Measurements from ENCODE around the gene LYPD3.
"Not testable (repeated sequence)": the region's sequence is repeated elsewhere in the genome, so short reads cannot be mapped to it uniquely, and the experiment has no call there.

The LYPD3 gene

DNA sequence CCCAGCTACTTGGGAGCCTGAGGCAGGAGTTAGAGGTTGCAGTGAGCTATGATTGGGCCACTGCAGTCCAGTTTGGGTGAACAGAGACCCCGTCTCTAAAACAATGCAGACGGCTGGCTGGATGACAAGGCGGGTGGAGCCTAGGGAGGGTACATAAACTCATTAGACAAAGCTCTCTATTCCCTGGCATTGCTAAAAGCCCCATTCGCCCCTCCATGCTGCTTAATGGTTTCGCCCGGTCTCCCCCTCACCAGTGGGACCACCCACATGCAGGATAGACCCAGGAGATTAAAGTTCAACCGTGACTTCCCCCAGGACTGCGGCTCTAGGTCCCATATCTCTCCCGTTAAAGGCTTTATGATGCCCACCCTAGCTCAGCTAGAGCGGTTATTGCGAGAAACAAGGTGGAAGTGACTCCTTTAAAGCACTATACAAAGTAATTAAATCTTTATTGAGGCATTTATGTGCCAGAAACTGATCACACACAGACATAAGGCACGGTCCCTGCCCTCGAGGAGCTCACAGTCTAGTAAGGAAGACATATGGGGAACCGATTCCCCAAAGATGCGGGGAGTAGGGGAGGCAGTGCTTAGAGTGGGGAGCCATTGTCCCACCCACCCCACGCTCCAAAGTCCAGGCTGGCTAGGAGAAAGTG lies 4.9 kb downstream of the LYPD3 start:
- DNase-seq, result no peak

DNA sequence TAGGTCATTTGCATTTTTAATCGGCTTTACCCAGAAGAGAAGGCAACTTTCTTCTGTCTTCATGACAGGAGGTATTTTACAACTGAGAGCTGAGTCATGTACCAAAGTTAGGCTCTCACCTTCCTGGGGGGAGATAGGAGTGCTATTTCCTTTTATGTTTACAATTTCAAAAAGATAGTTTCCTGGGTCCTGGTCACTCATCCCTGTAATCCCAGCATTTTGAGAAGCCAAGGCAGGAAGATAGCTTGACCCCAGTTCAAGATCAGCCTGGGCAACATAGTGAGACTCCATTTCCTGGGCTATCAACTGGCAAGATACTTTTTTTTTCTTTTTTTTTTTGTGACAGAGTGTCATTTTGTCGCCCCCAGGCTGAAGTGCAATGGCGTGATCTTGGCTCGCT lies 7.6 kb downstream of the LYPD3 start:
- no peak for DNase-seq

DNA sequence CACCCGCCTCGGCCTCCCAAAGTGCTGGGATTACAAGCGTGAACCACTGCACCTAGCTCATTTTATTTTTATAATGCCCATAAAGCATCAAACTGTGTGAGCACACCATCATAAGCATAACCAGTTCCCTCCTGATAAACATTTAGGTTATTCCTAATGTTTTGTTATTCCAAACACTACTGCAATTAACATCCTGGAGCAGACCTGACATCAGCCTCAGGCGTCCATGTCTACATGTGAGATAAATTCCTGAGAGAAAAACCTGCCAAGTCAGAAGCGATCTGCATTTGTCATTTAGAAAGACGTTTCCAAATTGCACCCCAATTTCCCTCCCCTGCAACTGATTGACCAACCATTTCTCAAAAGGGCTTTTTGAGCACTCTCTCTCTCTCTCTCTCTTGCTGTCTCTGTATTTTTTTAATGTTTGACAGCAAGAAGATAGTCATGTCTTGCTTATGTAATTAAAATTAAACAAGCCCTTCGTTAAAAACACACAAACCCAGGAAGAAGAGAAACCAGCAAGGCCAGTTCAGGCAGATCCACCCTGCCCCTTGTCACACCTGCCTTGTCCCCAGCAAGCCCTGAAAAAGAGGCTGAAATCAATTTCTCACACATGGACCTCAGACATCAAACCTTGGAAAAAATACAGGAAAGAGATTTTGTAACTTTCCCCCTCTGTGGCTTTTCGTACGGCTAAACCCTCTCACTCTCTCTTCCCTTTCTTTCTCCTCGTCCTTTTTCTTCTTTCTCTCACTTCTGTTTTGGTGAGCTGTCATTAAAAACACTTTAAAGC lies 9.9 kb downstream of the LYPD3 start:
- no peak for DNase-seq

DNA sequence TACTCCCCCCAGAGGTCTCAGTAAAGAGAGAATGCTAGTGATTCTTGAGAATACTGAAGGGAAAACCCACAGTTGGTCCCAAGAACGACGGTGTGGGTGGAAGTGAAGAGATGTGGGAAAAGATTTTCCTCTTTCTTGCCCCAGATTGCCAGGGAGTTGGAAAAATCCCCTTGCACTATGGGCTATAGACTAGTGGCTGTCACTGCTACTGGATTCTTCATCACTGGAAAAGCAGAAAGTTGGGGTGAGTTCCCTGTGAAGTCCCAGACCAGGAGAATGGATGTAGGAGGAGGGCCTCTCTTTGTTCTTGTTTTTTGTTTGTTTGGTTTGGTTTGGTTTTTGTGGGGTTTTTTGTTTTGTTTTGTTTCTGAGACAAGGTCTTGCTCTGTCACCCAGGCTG lies 11.4 kb downstream of the LYPD3 start:
- DNase-seq, result no peak

DNA sequence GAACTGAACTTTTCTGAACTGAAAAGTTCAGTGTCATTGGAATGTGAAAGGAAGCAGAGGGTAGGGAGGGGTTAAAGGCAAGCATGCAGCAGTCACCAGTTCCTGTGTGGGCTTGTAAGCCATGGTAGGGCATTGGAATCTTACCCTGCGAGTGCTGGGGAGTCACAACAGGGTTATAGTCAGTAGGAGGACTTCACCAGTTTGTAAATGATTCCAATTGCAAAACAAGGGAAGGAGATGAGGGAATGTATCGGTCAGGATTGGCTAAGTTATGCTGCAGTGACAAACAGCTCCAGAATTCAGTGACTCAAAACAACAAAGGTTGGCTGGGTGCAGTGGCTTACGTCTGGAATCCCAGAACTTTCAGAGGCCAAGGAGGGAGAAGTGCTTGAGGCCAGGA lies 12.8 kb downstream of the LYPD3 start:
- no peak for DNase-seq

DNA sequence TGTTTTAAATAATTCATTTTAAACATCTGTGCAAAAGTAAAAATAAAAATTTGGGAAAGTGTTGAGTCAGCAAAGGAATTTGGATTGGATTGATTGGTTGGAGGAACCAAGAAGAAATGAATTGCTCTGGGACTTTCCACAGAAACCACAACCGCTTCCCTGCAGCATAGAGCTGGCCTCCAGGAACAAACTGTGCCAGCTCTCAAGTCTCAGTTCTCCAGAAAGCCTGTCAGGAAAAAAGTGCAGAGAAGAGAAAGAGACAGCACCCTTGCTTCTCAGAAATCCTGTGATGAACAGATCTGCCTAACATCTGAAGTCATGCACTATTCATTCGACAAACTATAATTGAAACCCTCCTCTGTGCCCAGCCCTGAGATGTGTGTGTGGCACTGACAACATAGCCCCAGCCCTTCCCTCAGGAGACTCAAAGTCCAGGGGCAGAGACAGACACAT lies 14.8 kb downstream of the LYPD3 start:
- no peak for DNase-seq

DNA sequence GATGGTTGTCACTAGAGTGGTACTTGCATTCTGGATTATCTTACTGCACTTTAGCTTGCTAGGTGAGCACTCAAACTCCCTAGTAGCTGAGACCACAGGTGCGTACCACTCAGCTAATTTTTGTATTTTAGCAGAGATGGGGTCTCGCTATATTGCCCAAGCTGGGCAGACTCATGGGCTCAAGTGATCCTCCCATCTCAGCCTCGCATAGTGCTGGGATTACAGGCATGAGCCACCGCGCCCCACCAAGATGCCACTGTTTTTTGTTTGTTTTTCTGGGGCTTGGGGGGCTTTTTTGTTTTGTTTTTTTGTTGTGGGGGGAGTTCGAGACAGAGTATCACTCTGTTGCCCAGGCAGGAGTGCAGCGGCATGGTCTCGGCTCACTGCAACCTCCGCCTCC lies 17.8 kb downstream of the LYPD3 start:
- no peak for DNase-seq

DNA sequence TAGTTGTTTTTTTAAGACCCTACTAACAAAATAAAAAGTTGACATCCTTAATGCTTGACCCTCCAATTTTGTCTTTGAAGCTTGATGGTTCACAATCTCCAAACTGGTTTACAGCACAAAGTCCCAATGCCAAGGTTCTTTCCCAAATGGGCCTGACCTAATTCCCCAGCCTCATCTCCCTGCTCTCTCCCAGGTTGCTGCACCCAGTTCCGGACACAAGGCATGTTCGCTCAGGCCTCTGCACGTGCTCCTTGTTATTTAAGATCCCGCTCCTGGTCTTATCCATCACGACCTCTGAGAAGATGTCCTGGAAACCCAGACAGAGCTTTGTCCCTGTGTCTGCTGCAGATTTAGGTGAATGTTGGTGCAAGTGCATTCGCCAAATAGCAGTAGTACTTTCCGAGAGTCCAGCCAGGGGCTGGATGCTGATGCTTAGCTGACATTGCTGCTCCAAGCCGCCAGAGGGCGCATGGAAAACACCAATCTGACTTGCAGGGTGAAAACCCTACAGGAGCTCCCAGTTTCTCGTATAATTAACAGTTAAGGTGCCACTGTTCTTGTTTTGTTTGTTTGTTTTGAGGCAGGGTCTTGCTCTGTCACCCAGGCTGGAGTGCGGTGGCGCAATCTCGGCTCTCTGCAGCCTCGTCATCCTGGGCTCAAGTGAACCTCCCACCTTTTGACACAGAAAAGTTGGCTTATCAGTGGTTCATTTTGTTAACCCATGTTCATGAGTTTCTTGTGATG lies 18.5 kb downstream of the LYPD3 start:
- DNase-seq, result peak; percentile 42

DNA sequence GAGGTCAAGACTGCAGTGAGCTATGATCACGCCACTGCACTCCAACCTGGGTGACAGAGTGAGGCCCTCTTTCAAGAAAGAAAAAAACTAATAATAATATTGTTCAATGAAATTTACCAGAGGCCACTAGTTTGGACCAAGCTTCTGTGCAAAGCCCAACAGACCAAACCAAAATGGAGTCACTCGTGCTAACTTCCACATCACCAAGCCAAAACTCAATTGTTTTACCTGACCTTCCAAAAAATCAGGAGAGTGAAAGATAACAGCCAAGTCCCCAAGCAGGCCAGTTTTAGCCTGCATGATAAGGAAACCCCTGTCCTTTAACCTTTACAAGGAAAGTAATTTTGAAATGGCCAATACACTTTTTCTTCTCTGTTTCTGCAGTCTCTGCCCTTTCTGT lies 20.0 kb downstream of the LYPD3 start:
- no peak for DNase-seq

DNA sequence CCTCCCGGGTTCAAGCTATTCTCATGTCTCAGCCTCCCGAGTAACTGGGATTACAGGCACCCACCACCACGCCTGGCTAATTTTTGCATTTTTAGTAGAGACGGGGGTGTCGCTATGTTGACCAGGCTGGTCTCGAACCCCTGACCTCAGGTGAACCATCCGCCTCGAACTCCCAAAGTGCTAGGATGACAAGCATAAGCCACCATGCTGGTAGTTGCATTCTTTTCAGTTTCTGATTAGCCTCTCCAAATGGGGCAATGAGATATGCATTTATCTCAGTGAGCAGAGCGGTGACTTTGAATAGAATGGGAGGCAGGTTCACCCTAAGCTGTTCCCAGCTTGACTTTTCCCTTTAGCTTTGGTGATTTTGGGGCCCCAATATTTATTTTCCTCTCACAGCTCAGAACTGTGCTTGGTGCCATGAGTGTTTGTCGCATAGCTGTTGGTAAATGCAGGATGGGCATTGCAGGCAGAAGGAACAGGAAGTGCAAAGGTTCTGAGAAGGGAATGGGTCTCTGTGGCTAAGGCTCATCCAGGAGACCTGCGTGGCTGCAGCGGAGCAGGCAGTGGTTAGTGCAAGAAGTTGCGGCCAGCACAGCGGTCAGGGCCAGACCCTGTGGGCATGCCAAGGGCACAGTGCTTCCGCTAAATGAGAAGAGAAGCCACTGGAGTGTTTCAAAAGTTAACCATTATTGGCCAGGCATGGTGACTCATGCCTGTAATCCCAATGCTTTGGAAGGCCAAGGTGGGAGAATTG lies 20.7 kb downstream of the LYPD3 start:
- DNase-seq, result no peak

DNA sequence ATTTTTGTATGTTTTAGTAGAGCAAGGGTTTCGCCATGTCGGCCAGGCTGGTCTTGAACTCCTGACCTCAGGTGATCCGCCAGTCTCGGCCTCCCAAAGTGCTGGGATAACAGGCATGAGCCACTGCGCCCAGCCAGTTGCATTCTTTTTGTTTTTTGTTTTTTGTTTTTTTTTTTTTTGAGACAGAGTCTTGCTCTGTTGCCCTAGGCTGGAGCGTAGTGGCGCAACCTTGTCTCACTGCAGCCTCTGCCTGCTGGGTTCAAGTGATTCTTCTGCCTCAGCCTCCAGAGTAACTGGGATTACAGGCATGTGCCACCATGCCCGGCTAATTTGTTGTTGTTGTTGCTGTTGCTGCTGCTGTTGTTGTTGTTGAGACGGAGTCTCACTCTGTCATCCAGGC lies 21.3 kb downstream of the LYPD3 start:
- not testable (repeated sequence) for DNase-seq

DNA sequence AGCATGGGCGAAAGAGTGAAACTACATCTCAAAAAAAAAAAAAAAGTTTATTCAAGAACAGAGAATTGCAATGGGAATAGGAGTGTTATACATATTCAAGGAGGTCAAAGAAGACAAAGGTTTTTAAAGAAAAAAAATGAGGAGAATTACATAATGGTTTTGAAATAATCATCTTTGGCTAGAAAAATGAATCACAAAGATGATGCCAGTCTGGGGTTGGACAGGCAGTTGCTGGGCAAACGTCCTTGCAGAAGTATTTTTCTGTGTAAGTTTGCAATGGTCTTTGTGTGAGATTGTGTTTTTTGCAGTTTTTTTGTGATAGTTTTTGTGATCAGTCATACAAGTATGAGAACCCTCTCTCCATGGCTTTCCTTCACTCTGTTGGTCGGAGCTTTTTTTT lies 23.7 kb downstream of the LYPD3 start:
- no peak for DNase-seq

DNA sequence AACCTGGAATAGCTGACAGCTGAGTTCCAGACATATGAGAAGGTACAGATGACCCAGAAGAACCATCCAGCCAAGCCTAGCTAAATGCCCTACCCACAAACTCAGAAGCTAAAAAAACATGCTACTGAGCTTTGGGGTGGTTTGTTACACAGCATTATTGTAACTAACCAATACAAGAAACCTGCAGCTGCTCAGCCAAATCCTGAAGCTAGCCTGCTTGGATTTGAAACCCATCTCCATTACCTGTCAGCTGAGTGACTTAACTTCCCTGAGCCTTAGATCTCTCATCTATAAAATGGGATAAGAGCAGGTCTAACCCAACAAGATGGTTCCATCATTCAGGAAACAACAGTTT lies 25.7 kb downstream of the LYPD3 start:
- no peak for DNase-seq

DNA sequence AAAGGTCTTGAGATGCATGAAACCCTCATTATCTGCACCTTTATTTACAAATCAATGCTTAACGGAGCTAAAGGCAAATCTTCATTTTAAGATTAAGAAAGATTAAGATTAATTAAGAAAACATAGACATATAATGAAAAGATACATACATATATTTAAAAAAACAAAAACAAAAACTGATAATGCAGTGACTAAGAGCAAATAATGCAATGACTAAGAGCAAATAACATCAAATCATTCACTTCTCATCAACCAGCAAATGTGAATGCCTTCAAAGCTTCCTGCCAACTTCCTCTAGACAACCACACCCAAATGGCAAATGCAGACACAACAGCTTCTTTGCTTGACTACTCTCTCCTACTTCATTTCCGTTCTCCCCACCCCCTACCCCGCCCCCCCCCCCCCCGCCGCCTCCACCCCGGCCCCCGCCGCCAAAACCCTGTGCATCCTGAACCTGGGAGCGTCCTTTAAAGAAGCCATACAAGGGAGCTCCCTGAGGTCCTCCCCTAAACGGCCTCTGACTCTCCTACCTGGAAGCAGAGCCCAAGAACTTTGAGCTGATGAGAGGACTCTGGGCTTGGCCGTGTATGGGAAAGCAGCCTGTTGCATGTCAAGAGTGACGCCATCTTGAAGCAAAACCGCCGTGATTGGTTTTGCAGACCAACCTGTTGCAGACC lies 26.2 kb downstream of the LYPD3 start:
- DNase-seq, result no peak

DNA sequence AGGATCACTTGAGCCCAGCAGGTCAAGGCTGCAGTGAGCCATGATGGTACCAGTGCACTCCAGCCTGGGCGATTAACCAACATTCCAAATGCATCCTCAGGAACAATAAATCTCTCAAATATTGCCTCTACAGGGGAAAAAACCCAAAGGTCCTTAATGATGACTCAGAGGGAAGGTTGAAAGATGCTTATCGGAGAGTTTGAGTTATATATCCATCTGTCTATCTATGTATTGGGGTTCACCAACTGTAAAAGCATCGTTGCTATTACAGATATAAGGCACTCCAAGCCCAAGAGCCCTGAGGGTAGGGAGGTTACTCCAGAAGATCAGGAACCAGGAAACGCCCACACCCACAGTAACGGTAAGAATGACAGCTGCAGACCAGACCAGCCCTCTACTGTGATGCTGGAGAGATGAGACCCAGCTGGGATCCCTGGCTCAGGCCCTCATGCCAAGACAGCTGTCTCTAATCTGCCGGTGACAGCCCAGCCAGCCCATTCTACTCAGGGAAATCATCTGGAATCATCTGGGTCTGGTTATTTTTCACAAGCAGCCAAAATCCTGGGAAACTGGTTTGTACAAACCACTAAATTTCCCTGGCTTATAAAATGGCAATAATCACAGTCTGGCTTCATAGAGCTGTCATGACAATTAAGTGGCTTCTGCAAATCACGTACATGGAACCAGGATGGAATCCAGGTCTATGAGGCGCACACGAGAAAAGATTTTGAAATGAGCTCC lies 26.9 kb downstream of the LYPD3 start:
- DNase-seq, result no peak

DNA sequence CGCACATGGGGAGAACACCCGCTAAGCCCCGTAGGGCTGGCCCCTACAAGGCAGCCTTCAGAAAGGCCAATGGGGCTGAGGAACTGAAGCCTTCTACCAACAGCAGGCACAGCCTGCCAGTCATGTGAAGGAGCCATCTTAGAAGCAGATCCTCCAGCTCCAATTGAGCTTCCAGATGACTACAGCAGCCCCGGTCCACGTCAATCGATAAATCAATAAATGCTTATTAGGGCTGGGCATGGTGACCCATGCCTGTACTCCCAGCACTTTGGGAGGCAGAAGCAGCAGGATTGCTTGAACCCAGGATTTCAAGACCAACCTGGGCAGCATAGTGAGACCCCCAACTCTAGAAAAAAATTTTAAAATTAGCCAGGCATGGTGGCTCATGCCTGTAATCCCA lies 27.7 kb downstream of the LYPD3 start:
- DNase-seq, result no peak

DNA sequence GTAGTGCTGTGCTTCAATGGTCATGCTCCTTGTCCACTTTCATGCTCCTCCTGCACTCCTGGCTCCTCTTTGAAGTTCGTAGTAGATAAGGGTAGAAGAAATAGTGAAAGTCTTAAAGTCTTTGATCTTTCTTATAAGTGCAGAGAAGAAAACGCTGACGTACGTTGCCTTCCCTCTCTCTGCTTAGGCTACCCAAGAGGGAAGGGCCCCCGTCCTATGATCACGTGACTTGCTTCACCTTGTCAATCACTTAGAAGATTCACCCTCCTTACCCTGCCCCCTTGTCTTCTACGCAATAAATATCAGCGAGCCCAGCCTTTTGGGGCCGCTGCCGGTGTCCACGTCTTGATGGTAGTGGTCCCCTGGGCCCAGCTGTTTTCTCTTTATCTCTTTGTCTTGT lies 28.1 kb downstream of the LYPD3 start:
- not testable (repeated sequence) for DNase-seq

DNA sequence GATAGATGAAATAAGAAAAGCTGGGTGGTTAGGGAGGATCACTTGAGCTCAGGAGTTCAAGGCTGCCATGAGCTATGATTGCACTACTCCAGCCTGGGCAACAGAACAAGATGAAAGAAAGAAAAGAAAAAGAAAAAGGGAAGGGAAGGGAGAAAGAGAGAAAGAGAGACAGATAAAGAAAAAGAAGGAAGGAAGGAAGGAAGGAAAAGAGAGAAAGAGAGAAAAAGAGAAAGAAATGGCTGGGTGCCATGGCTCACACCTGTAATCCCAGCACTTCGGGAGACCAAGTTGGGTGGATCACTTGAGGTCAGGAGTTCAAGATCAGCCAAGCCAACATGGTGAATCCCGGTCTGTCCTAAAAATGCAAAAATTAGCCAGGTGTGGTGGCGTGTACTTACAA lies 29.6 kb downstream of the LYPD3 start:
- DNase-seq, result no peak

DNA sequence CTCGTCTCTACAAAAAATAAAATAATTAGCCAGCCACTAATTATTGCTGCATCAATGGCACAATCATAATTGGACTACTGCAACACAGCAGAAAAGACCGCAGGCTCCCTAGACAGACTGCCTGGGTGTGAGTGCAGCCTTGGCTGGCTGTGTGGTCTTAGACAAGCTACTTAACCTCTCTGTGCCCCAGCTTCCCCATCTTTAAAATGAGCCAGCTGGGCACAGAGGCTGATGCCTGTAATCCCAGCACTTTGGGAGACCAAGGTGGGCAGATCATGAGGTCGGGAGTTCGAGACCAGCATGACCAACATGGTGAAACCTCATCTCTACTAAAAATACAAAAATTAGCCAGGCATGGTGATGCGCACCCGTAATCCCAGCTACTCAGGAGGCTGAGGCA lies 31.7 kb downstream of the LYPD3 start:
- no peak for DNase-seq

DNA sequence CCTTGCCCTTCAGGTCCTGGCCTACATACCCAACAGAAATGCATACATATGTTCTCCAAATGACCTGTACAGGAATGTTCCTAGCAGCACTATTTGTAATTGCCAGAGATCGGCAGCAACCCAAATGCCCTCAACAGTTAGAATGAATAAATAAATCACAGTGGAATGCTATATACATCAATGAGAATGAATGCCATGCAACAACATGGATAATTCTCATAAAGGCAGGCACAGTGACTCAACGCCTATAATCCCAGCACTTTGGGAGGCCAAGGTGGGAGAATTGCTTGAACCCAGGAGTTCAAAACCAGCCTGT lies 32.1 kb downstream of the LYPD3 start:
- DNase-seq, result no peak

DNA sequence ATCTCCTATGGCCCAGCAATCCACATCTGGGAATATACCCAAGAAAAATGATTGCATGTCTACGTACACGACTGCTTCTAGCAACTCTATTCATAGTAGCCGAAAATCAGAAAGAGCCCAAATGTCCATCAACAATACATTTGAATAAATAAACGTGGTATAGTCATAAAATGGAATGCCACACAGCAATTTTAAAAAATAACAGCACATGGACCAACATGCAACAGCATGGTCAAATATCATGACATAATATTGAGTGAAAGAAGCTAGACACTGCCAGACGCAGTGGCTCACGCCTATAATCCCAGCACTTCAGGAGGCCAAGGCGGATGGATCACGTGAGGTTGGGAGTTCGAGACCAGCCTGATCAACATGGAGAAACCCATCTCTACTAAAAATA lies 34.4 kb downstream of the LYPD3 start:
- DNase-seq, result no peak

DNA sequence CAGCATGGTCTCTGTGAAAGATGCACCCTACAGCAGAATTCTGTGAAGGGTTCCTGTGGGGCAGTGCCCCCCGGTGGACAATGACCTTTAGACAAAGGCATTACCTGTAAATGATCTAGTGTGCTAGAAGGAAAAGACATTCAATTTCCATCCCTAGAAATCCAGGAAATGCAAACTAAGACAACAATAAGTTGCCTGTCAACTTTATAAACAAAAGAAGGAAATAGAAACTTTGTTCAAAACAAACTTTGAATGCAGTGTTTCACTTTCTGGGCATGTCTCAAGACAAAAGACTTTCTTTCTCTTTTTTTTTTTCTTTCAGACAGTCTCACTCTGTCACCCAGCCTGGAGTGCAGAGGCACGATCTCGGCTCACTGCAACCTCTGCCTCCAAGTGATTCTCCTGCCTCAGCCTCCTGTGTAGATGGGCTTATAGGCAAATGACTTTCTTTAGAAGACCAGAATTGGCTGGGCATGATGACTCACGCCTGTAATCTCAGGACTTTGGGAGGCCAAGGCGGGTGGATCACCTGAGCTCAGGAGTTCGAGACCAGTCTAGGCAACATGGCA lies 35.2 kb downstream of the LYPD3 start:
- DNase-seq, result no peak

All from NCI-H1092 treated with DMSO at 0.1 percent for 48 hours (cell line).